ENCODE measurements around the gene PIBF1.
A peak's percentile ranks its signal among the peaks of the same experiment; 100 is the strongest.
"Not testable (repeated sequence)": the region's sequence is repeated elsewhere in the genome, so short reads cannot be mapped to it uniquely, and the experiment has no call there.

The PIBF1 gene

DNA sequence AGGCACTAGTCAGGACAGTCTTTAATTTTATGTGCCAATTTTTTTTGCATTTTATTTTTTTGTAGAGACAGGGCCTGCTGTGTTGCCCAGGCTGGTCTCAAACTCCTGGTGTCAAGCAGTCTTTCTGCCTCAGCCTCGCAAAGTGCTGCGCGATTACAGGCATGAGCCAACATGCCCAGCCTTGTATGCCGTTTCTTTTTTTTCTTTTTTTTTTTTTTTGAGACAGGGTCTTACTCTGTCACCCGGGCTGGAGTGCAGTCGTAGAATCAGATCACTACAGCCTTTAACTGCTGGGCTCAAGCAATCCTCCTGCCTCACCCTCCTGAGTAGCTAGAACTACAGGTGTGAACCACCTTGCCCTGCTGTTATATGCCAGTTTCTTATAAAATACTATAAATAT, 27.8 kb upstream of the PIBF1 start:
- no peaks in the 10 kb centered on the region for H3K27me3 Mint-ChIP-seq (ENCODE audit: low read depth, poor library complexity)
- H3K4me3 Mint-ChIP-seq, result no peak overlapping the region
- TF ChIP-seq CTCF (IDR thresholded peaks at IDR 0.05), result no peak
- H3K4me1 Mint-ChIP-seq, result no peaks in the 10 kb centered on the region
- H3K36me3 Mint-ChIP-seq (ENCODE audit: low read depth), result peaks cover 63% of the 10 kb centered on the region
- no peaks in the 10 kb centered on the region for H3K9me3 Mint-ChIP-seq
- DNase-seq, result no peak
- no peak overlapping the region for H3K27ac Mint-ChIP-seq

- Mint-ChIP-seq H3K27ac (no peak overlapping the region), H3K4me3 (no peak overlapping the region), H3K4me1 (no peaks in the 10 kb centered on the region), H3K36me3 (ENCODE audit: low read depth) (peaks cover 53% of the 10 kb centered on the region), H3K27me3 (ENCODE audit: low read depth, poor library complexity) (no peaks in the 10 kb centered on the region), H3K9me3 (no peaks in the 10 kb centered on the region)
- no peak for TF ChIP-seq CTCF (IDR thresholded peaks at IDR 0.05)
- DNase-seq, result no peak
Observed at GRCh38 chr13:72757792-72758535, 24.0 kb upstream of the PIBF1 start.

DNA sequence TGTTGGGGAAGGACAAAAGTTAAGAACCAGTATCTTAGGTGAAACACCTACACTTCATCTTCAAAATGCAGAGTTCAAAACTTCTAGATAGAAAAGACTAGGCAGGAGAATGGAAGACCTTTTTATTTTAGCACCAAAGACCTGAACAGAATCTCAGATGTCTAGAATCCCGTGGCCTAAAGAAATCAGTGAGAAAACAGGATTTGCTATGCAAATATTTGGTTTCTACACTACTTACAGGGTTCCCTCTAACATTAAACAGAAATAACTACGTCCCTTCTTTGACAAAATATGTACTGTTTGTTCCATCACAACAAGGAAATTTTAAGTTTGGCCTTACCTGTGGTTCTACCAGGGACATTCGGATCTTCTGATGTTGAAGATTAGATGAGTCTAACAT, 21.7 kb upstream of the PIBF1 start:
- H3K9me3 Mint-ChIP-seq, result no peaks in the 10 kb centered on the region
- H3K27ac Mint-ChIP-seq, result no peak overlapping the region

DNA sequence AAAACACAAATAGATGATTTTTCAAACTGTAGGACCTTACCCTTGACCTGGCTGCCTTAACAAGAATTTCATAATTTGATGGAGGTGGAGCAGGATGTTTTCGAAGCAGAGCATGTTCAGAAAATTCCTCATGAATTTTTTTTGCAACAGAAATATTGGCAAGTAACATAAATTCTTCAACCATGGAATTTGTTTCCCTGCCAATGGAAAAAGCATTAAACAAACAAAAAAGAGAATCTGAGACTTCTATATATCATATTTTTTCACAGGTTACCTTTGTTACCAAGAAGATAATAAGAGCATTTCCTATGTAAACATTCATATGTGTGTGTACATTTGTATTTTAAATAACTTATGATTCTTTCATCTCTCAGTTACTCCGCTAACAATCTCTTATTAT, 18.5 kb upstream of the PIBF1 start:
- no peaks in the 10 kb centered on the region for H3K27me3 Mint-ChIP-seq (ENCODE audit: low read depth, poor library complexity)
- H3K4me1 Mint-ChIP-seq, result no peaks in the 10 kb centered on the region
- DNase-seq, result no peak
- H3K36me3 Mint-ChIP-seq (ENCODE audit: low read depth), result peaks cover 65% of the 10 kb centered on the region
- no peak for TF ChIP-seq CTCF (IDR thresholded peaks at IDR 0.05)
- H3K9me3 Mint-ChIP-seq, result no peaks in the 10 kb centered on the region
- no peak overlapping the region for H3K27ac Mint-ChIP-seq
- no peak overlapping the region for H3K4me3 Mint-ChIP-seq

More for the DNA sequence above, 21.7 kb upstream of the PIBF1 start:
- TF ChIP-seq CTCF (IDR thresholded peaks at IDR 0.05), result no peak
- DNase-seq, result no peak
- Mint-ChIP-seq H3K4me3 (no peak overlapping the region), H3K36me3 (ENCODE audit: low read depth) (peaks cover 58% of the 10 kb centered on the region), H3K4me1 (no peaks in the 10 kb centered on the region), H3K27me3 (ENCODE audit: low read depth, poor library complexity) (no peaks in the 10 kb centered on the region)

- Mint-ChIP-seq H3K27me3 (ENCODE audit: low read depth, poor library complexity) (no peaks in the 10 kb centered on the region), H3K27ac (no peak overlapping the region), H3K4me3 (no peak overlapping the region), H3K4me1 (no peaks in the 10 kb centered on the region), H3K9me3 (no peaks in the 10 kb centered on the region), H3K36me3 (ENCODE audit: low read depth) (peaks cover 72% of the 10 kb centered on the region)
- DNase-seq, result no peak
- no peak for TF ChIP-seq CTCF (IDR thresholded peaks at IDR 0.05)
Observed at GRCh38 chr13:72774019-72774418, 7.9 kb upstream of the PIBF1 start.

- H3K4me3 Mint-ChIP-seq, result peak overlapping the region; percentile 98
- no peaks in the 10 kb centered on the region for H3K9me3 Mint-ChIP-seq
- H3K4me1 Mint-ChIP-seq, result peaks cover 55% of the 10 kb centered on the region
- peak; percentile 8 for DNase-seq
- H3K27ac Mint-ChIP-seq, result peak overlapping the region; percentile 100
- no peaks in the 10 kb centered on the region for H3K27me3 Mint-ChIP-seq (ENCODE audit: low read depth, poor library complexity)
- no peak for TF ChIP-seq CTCF (IDR thresholded peaks at IDR 0.05)
- peaks cover 34% of the 10 kb centered on the region for H3K36me3 Mint-ChIP-seq (ENCODE audit: low read depth)
Observed at GRCh38 chr13:72782717-72783116, 784 bp downstream of the PIBF1 start.

- H3K36me3 Mint-ChIP-seq (ENCODE audit: low read depth), result peaks cover 28% of the 10 kb centered on the region
- H3K27ac Mint-ChIP-seq; DNase-seq; H3K9me3 Mint-ChIP-seq; H3K27me3 Mint-ChIP-seq (ENCODE audit: low read depth, poor library complexity): not testable (repeated sequence)
- peak overlapping the region; percentile 31 for H3K4me3 Mint-ChIP-seq
- peaks cover 48% of the 10 kb centered on the region for H3K4me1 Mint-ChIP-seq
Observed at GRCh38 chr13:72784679-72785078, 2.7 kb downstream of the PIBF1 start.

Measured in nephron progenitor cell (in vitro differentiated cells).